ENCODE results near the gene LHX1. TPM values are rescaled to one million over a fixed set of nuclear protein-coding genes. Genes with fewer than 3 reads are reported as not detected.

The LHX1 gene
- total RNA-seq, 1 donor from 2014 or later: not detected

GRCh38 chr17:36943250-36944191, 6.2 kb downstream of the LHX1 start:
- H3K9me3 Mint-ChIP-seq (ENCODE audit: low read depth): no peaks in the 10 kb centered on the region
- peaks cover 69% of the 10 kb centered on the region for H3K27me3 Mint-ChIP-seq (ENCODE audit: low read depth)
- DNase-seq (ENCODE audit: low spot score): no peak
- peaks cover 16% of the 10 kb centered on the region for H3K4me1 Mint-ChIP-seq (ENCODE audit: low read depth)
- peaks cover 3% of the 10 kb centered on the region for H3K36me3 Mint-ChIP-seq (ENCODE audit: low read depth)
- TF ChIP-seq CTCF (IDR thresholded peaks at IDR 0.05): no peak
- H3K27ac Mint-ChIP-seq (ENCODE audit: unreplicated experiment): no peak overlapping the region
- H3K4me3 Mint-ChIP-seq (ENCODE audit: unreplicated experiment): no peak overlapping the region

GRCh38 chr17:36944553-36944952, 7.3 kb downstream of the LHX1 start:
- H3K4me3 Mint-ChIP-seq (ENCODE audit: unreplicated experiment): no peak overlapping the region
- H3K27ac Mint-ChIP-seq (ENCODE audit: unreplicated experiment): no peak overlapping the region
- TF ChIP-seq CTCF (IDR thresholded peaks at IDR 0.05): no peak
- H3K27me3 Mint-ChIP-seq (ENCODE audit: low read depth): peaks cover 60% of the 10 kb centered on the region
- H3K4me1 Mint-ChIP-seq (ENCODE audit: low read depth): peaks cover 14% of the 10 kb centered on the region
- no peak for DNase-seq (ENCODE audit: low spot score)
- no peaks in the 10 kb centered on the region for H3K9me3 Mint-ChIP-seq (ENCODE audit: low read depth)
- peaks cover 3% of the 10 kb centered on the region for H3K36me3 Mint-ChIP-seq (ENCODE audit: low read depth)

- DNase-seq (ENCODE audit: low spot score): no peak
- no peak overlapping the region for H3K4me3 Mint-ChIP-seq (ENCODE audit: unreplicated experiment)
- peaks cover 17% of the 10 kb centered on the region for H3K4me1 Mint-ChIP-seq (ENCODE audit: low read depth)
- peaks cover 56% of the 10 kb centered on the region for H3K27me3 Mint-ChIP-seq (ENCODE audit: low read depth)
- peaks cover 3% of the 10 kb centered on the region for H3K36me3 Mint-ChIP-seq (ENCODE audit: low read depth)
- no peaks in the 10 kb centered on the region for H3K9me3 Mint-ChIP-seq (ENCODE audit: low read depth)
- no peak for TF ChIP-seq CTCF (IDR thresholded peaks at IDR 0.05)
- H3K27ac Mint-ChIP-seq (ENCODE audit: unreplicated experiment): no peak overlapping the region
These were observed 7.9 kb downstream of the LHX1 start for GRCh38 chr17:36945140-36945539.

- Mint-ChIP-seq H3K4me1 (ENCODE audit: low read depth) (peaks cover 27% of the 10 kb centered on the region), H3K4me3 (ENCODE audit: unreplicated experiment) (no peak overlapping the region), H3K36me3 (ENCODE audit: low read depth) (peaks cover 3% of the 10 kb centered on the region), H3K9me3 (ENCODE audit: low read depth) (no peaks in the 10 kb centered on the region), H3K27ac (ENCODE audit: unreplicated experiment) (no peak overlapping the region), H3K27me3 (ENCODE audit: low read depth) (peaks cover 46% of the 10 kb centered on the region)
- TF ChIP-seq CTCF (IDR thresholded peaks at IDR 0.05): no peak
- DNase-seq (ENCODE audit: low spot score): no peak
These were observed 8.9 kb downstream of the LHX1 start for GRCh38 chr17:36945959-36946725.

GRCh38 chr17:36946726-36947091, 9.4 kb downstream of the LHX1 start:
- peaks cover 27% of the 10 kb centered on the region for H3K4me1 Mint-ChIP-seq (ENCODE audit: low read depth)

More at GRCh38 chr17:36946726-36947091, 9.4 kb downstream of the LHX1 start:
- Mint-ChIP-seq H3K27ac (ENCODE audit: unreplicated experiment) (no peak overlapping the region), H3K36me3 (ENCODE audit: low read depth) (no peaks in the 10 kb centered on the region), H3K4me3 (ENCODE audit: unreplicated experiment) (no peak overlapping the region), H3K27me3 (ENCODE audit: low read depth) (peaks cover 41% of the 10 kb centered on the region), H3K9me3 (ENCODE audit: low read depth) (no peaks in the 10 kb centered on the region)
- no peak for DNase-seq (ENCODE audit: low spot score)
- no peak for TF ChIP-seq CTCF (IDR thresholded peaks at IDR 0.05)

Data from chondrocyte (in vitro differentiated cells).